Esophagus muscularis mucosa (tissue), 4 donors: Measurements from ENCODE around the gene NBPF20. TPM values are rescaled to one million over a fixed set of nuclear protein-coding genes. Genes with fewer than 3 reads are reported as not detected.
"Not testable (repeated sequence)": the region's sequence is repeated elsewhere in the genome, so short reads cannot be mapped to it uniquely, and the experiment has no call there.

Experiments used
- DNase-seq: peaks from one replicate; pipeline ENCODE4 v3.0.0-alpha.2; 2017; ENCODE audit errors: extremely low spot score
- H3K27ac ChIP-seq, 4 donors: fragments of 200-600 bp; sonication (generic); replicated peaks in 1 of 4; 1 replicate in 3 of 4; 2 replicates in 1 of 4; pipeline ENCODE4 v1.5.1; 2016 to 2019; ENCODE audit warnings: mild to moderate bottlenecking in 1 of 4
- H3K27me3 ChIP-seq, 4 donors: fragments of 200-600 bp; sonication (generic); one replicate each; pipeline versions ENCODE4 v1.5.1 to v1.6.0; 2016 to 2019
- H3K36me3 ChIP-seq, 4 donors: fragments of 200-600 bp; sonication (generic); one replicate each; pipeline ENCODE4 v1.5.1; 2016 to 2019
- H3K4me1 ChIP-seq, 4 donors: fragments of 200-600 bp; sonication (generic); one replicate each; pipeline ENCODE4 v1.5.1; 2016 to 2019
- H3K4me3 ChIP-seq, 4 donors: fragments of 200-600 bp; sonication (generic); 1 replicate in 2 of 4; 2 replicates in 2 of 4; pipeline ENCODE4 v1.5.1; 2016 to 2019; ENCODE audit warnings: mild to moderate bottlenecking in 4 of 4, moderate library complexity in 1 of 4
- H3K9me3 ChIP-seq, 4 donors: fragments of 200-600 bp; sonication (generic); 1 replicate in 3 of 4; 2 replicates in 1 of 4; pipeline ENCODE4 v1.5.1; 2016 to 2019
- EP300 ChIP-seq: sonication (generic); formaldehyde crosslinking; IDR thresholded peaks from one replicate; pipeline ENCODE4 v1.6.1; 2017; ENCODE audit warnings: antibody characterized with exemption
- POLR2A ChIP-seq: fragments of 450-650 bp; IDR thresholded peaks from one replicate; pipeline ENCODE4 v1.6.1; 2017; ENCODE audit warnings: antibody characterized with exemption, moderate library complexity, mild to moderate bottlenecking, low read depth
- POLR2AphosphoS5 ChIP-seq, 2 donors: sonication (generic); formaldehyde crosslinking; IDR thresholded peaks; one replicate each; pipeline ENCODE4 v1.6.1; 2017; ENCODE audit warnings: antibody characterized with exemption in 2 of 2
- WGBS: methylation state at CpG from one replicate; pipeline ENCODE4 v1.1.5; 2018; 5-methylcytosine and 5-hydroxymethylcytosine counted together
- intact Hi-C: fragments of 100-400 bp; cut with DNase I; formaldehyde crosslinking; loops from one replicate; pipeline ENCODE4 v1.15.1; 2023
- total RNA-seq, 4 donors: library from RNA; depleted of rRNA; stranded (reverse); fragments of >200 nt; gene quantifications; one replicate each; pipeline versions ENCODE4 v1.1.0 to v1.2.1, GENCODE V29; 2016

The NBPF20 gene
- 1 to 10 TPM; 3.0 to 7.1 (median 4.3) TPM for total RNA-seq

GRCh38 chr1:145425436-145426029 is at the start of gene NBPF20:
Gene NBPF20, minus strand, starts transcription at chr1:145425603. Its CDS starts 20,331 bp downstream, at chr1:145405272.
- Histone ChIP-seq H3K9me3 (peaks cover 0 to 11% (median 7%) of the 10 kb centered on the region in 4 donors), H3K4me1 (peaks cover 9 to 16% (median 12%) of the 10 kb centered on the region in 4 donors), H3K27ac (peak within 1 kb of the TSS; percentile 71 to 81 (median 76)), H3K4me3 (peak within 1 kb of the TSS; percentile 56 to 83 (median 62)), H3K36me3 (peaks cover 0 to 3% (median 0%) of the 10 kb centered on the region in 4 donors), H3K27me3 (peaks cover 0 to 37% (median 13%) of the 10 kb centered on the region in 4 donors)
- WGBS, result under 1% methylated on average over 41 of the region's 50 CpGs
- intact Hi-C loops, result no loop called here
- DNase-seq, result peak; percentile 91
- peak; percentile 81 to 88 for TF ChIP-seq POLR2AphosphoS5 (IDR thresholded peaks at IDR 0.05)
- no peak for TF ChIP-seq EP300

- intact Hi-C loops, H3K9me3 ChIP-seq, H3K27ac ChIP-seq, H3K4me3 ChIP-seq, H3K36me3 ChIP-seq, DNase-seq: not testable (repeated sequence)
- peaks cover 0 to 19% (median 4%) of the 10 kb centered on the region in 4 donors for H3K27me3 ChIP-seq
- H3K4me1 ChIP-seq, result peaks cover 0 to 11% (median 10%) of the 10 kb centered on the region in 4 donors
- WGBS, result 89% methylated on average over 1 of the region's 8 CpGs
Observed at GRCh38 chr1:145474837-145475368, 49.5 kb upstream of the NBPF20 start.

- intact Hi-C loops, H3K27ac ChIP-seq, H3K9me3 ChIP-seq, DNase-seq, H3K4me3 ChIP-seq, H3K36me3 ChIP-seq: not testable (repeated sequence)
- peaks cover 0 to 11% (median 10%) of the 10 kb centered on the region in 4 donors for H3K4me1 ChIP-seq
- WGBS, result no CpG with 5 or more reads among the region's 2 CpGs
- H3K27me3 ChIP-seq, result peaks cover 0 to 19% (median 4%) of the 10 kb centered on the region in 4 donors
Observed at GRCh38 chr1:145472731-145473130, 47.3 kb upstream of the NBPF20 start.

GRCh38 chr1:145471365-145471764 is 46.0 kb upstream of the NBPF20 start:
- peaks cover 0 to 19% (median 4%) of the 10 kb centered on the region in 4 donors for H3K27me3 ChIP-seq
- intact Hi-C loops, H3K4me3 ChIP-seq, H3K9me3 ChIP-seq, DNase-seq, H3K27ac ChIP-seq, H3K36me3 ChIP-seq: not testable (repeated sequence)
- 76% methylated on average over 6 of the region's 6 CpGs for WGBS
- H3K4me1 ChIP-seq, result peaks cover 0 to 11% (median 10%) of the 10 kb centered on the region in 4 donors

DNA sequence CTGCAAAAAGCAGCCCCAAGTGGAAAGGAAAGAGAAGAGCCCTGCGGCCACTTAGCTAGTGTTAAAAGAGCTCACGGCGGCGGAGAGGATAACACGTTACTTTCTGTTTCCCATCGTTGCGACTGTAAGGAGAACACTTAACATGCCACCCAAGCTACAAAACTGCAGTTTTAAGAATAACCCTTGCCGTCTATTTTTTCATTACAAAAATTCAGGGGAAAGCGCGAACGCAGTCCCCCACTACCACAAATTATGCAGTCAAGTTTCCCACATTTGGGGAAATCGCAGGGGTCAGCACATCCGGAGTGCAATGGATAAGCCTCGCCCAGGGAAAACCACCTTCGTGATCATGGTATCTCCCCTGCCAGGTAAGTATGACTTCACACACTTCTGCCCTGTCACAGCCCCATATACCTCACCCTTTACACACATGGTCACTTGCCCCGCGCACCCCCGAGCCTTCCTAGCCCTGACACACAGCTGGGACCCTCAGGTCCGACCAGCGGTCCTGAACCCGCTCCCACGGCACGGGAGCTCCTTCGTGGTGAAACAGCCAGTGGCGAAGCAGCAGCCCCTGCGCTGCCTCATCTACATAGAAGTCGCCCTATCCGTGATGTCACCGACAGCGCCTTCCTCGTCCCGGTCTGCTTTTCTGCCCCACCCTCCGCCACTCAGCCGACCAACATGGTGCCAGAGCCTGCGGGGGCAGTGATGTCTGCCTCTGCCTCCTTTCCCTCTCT is 40.2 kb upstream of the NBPF20 start:
- peak; percentile 91 for DNase-seq
- TF ChIP-seq POLR2AphosphoS5 (IDR thresholded peaks at IDR 0.05) (peak in 1 of 2 donors; percentile 82), POLR2A (peak; percentile 71)
- H3K9me3 ChIP-seq, H3K4me1 ChIP-seq, intact Hi-C loops, H3K36me3 ChIP-seq: not testable (repeated sequence)
- peaks cover 0 to 31% (median 0%) of the 10 kb centered on the region in 4 donors for H3K27me3 ChIP-seq
- 2% methylated on average over 15 of the region's 35 CpGs for WGBS
- peak overlapping the region; percentile 35 to 54 (median 48) for H3K4me3 ChIP-seq
- H3K27ac ChIP-seq, result peak overlapping the region in 1 of 4 donors; percentile 1

- Histone ChIP-seq H3K4me3 (peak overlapping the region; percentile 35 to 54 (median 48)), H3K27me3 (peaks cover 0 to 39% (median 0%) of the 10 kb centered on the region in 4 donors)
- H3K36me3 ChIP-seq, H3K9me3 ChIP-seq, DNase-seq, H3K4me1 ChIP-seq, intact Hi-C loops, H3K27ac ChIP-seq: not testable (repeated sequence)
- WGBS, result 25% methylated on average over 7 of the region's 21 CpGs
Observed at GRCh38 chr1:145464708-145465336, 39.4 kb upstream of the NBPF20 start.

DNA sequence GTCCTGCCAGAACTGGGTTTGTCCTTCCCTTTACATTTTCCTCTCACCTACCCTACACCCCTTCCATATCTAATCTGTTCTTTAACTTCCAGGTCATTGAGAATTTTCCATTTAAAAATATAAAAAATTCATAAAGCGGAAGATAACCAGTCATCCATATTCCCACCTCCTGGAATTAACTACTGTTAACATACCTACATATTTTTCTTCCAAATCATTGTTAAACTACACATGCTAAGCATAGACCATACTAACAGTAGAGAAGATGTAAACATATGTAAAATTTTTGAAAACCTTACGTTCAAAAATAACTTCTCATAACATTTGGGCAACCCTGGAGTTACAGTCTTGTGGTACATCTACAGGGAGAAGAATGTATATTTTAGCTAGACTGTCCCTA is 38.6 kb upstream of the NBPF20 start:
- intact Hi-C loops, DNase-seq: not testable (repeated sequence)

DNA sequence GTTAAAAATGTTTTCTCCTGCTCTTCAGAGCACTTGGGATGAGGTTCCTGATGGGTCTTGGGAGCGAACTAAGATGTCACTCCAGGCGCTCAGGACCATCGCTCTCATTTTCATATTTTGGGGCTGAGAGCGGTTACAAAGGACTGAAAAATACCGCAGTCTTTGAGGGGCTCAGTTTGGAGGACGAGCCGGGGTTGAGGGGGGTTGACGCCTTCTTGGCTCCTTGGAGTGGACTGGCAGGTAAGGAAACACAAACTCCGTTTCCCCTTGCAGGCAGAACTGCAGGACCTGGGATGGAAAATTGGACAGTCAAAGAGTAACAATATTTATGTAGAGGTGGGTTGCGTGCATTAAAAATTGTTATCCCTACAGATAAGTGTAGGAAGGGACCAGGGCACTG is 35.3 kb upstream of the NBPF20 start:
- 54% methylated on average over 7 of the region's 10 CpGs for WGBS
- intact Hi-C loops, result not testable (repeated sequence)

More for the DNA sequence above, 38.6 kb upstream of the NBPF20 start:
- H3K27me3 ChIP-seq, result peaks cover 0 to 39% (median 0%) of the 10 kb centered on the region in 4 donors
- H3K9me3 ChIP-seq, H3K4me1 ChIP-seq, H3K36me3 ChIP-seq, H3K4me3 ChIP-seq, H3K27ac ChIP-seq: not testable (repeated sequence)
- 89% methylated on average over 2 of the region's 2 CpGs for WGBS

DNA sequence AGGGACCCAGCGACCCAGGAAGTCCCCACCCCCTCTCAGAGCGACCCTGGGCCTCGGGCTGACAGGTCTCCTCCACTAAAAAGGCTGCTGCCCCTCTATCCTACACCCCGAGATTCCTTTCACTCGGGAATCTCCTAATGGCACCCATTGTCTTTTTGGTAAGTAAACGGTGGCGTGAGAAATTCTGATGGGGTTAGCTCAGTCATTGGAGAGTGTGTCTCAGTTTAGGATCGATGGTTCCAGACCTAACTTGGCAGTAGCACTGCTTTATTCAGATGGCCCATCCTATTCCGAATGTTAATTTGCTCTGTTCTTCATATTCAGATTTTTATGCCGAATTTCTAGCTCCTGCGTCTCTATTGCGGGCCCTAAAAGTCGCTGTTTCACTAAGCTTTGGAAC is 34.6 kb upstream of the NBPF20 start:
- Histone ChIP-seq H3K27me3 (peaks cover 0 to 34% (median 0%) of the 10 kb centered on the region in 4 donors), H3K4me3 (peak overlapping the region in 1 of 4 donors; percentile 41)
- H3K9me3 ChIP-seq, H3K4me1 ChIP-seq, intact Hi-C loops, H3K36me3 ChIP-seq, DNase-seq, H3K27ac ChIP-seq: not testable (repeated sequence)
- whole genome bisulfite sequencing, result 8% methylated on average over 12 of the region's 13 CpGs

More for the DNA sequence above, 35.3 kb upstream of the NBPF20 start:
- not testable (repeated sequence) for H3K4me1 ChIP-seq, H3K27ac ChIP-seq, H3K9me3 ChIP-seq, H3K4me3 ChIP-seq, DNase-seq, H3K36me3 ChIP-seq
- H3K27me3 ChIP-seq, result peaks cover 0 to 39% (median 0%) of the 10 kb centered on the region in 4 donors

GRCh38 chr1:145459591-145459990 is 34.2 kb upstream of the NBPF20 start:
- DNase-seq, H3K4me3 ChIP-seq, H3K27ac ChIP-seq, H3K9me3 ChIP-seq, intact Hi-C loops, H3K4me1 ChIP-seq, H3K36me3 ChIP-seq: not testable (repeated sequence)
- peaks cover 0 to 37% (median 0%) of the 10 kb centered on the region in 4 donors for H3K27me3 ChIP-seq
- WGBS, result no CpG with 5 or more reads among the region's 27 CpGs

GRCh38 chr1:145459063-145459462 is 33.7 kb upstream of the NBPF20 start:
- H3K9me3 ChIP-seq, H3K4me1 ChIP-seq, H3K27ac ChIP-seq, intact Hi-C loops, DNase-seq, H3K36me3 ChIP-seq, H3K4me3 ChIP-seq: not testable (repeated sequence)
- 88% methylated on average over 1 of the region's 1 CpG for WGBS
- H3K27me3 ChIP-seq, result peaks cover 0 to 37% (median 0%) of the 10 kb centered on the region in 4 donors
